ENCODE data around the gene LCTL. TPM values are rescaled to one million over a fixed set of nuclear protein-coding genes. Genes with fewer than 3 reads are reported as not detected.

The LCTL gene
- total and polyA plus RNA-seq, 2 of the 8 experiments (the other 6 are each of a cell fraction or from before 2014, with no cell fraction given) = 5.5 to 6.2 TPM

DNA sequence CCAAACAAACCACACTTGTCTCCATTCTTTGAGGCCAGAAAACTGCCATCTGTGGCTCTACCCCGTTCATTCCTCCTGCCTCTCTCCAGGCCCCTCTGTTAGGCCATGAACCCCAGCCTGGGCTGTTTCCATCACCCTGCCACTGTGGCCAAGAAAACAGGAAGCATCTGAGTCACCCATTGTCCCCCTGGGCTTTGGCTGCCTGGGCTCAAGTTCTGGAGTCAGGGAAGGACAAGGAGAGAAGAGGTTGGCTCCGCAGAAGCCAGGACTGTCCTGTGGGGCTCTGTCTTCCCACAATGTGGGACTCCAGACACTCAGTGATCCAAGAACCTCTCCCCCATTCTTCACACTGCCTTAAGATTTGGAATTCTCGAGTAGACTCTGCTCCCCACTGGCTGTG, 14.8 kb upstream of the LCTL start:
- Histone ChIP-seq H3K14ac (ENCODE audit: insufficient read length) (no peak overlapping the region), H3K4me2 (ENCODE audit: insufficient read depth in 1 of 2, low read depth in 2 of 2, low read length in 2 of 2) (no peak overlapping the region), H3K27ac (ENCODE audit: low read depth, low read length) (no peak overlapping the region), H2BK15ac (ENCODE audit: low read length) (no peak overlapping the region), H2BK120ac (replicated peaks; ENCODE audit: low read depth, low read length) (no peak overlapping the region), H3K27me3 (replicated peaks in 1 of 4; ENCODE audit: control insufficient read depth in 3 of 4, extremely low read depth in 1 of 4, insufficient read depth in 3 of 4, low read length in 3 of 4) (no peaks in the 10 kb centered on the region; a peak in 1 of 7 replicates), H4K8ac (ENCODE audit: extremely low read depth, insufficient read depth, low read length) (no peak overlapping the region), H3K4me1 (replicated peaks in 1 of 4; ENCODE audit: control insufficient read depth in 3 of 4, insufficient read depth in 4 of 4, low read length in 3 of 4) (peaks cover 0 to 2% (median 0%) of the 10 kb centered on the region in 4 experiments; a peak in 1 of 7 replicates), H3K79me2 (ENCODE audit: control insufficient read depth in 1 of 2, insufficient read depth in 2 of 2, low read length in 2 of 2) (no peaks in the 10 kb centered on the region), H4K20me1 (replicated peaks in 1 of 2; ENCODE audit: control insufficient read depth in 1 of 2, insufficient read depth in 2 of 2, low read length in 2 of 2) (no peaks in the 10 kb centered on the region), H3K9me3 (ENCODE audit: insufficient read depth in 2 of 2, low read depth in 1 of 2, low read length in 1 of 2) (no peaks in the 10 kb centered on the region), H3K36me3 (ENCODE audit: control insufficient read depth in 2 of 4, insufficient read depth in 4 of 4, low read length in 3 of 4) (no peaks in the 10 kb centered on the region), H4K91ac (replicated peaks; ENCODE audit: insufficient read length, low read length) (no peak overlapping the region), H2BK20ac (ENCODE audit: low read length) (no peak overlapping the region), H3K23me2 (ENCODE audit: low read depth, low read length) (no peaks in the 10 kb centered on the region), H3K4me3 (ENCODE audit: extremely low read depth in 1 of 4, insufficient read depth in 2 of 4, low read depth in 3 of 4, low read length in 4 of 4) (no peak overlapping the region), H2AK5ac (ENCODE audit: low read depth, low read length) (no peak overlapping the region), H3K9ac (replicated peaks in 1 of 4; ENCODE audit: extremely low read depth in 1 of 4, low read depth in 3 of 4, low read length in 3 of 4) (no peak overlapping the region), H4K5ac (ENCODE audit: insufficient read length, low read depth, low read length) (no peak overlapping the region), H3K23ac (ENCODE audit: insufficient read length) (no peak overlapping the region), H3K4ac (replicated peaks; ENCODE audit: insufficient read length, low read depth, low read length) (no peak overlapping the region), H3K79me1 (ENCODE audit: low read depth, low read length) (no peaks in the 10 kb centered on the region), H2BK5ac (ENCODE audit: low read depth, low read length) (no peak overlapping the region), H3K56ac (replicated peaks; ENCODE audit: insufficient read length, low read depth, low read length) (no peak overlapping the region), H2BK12ac (ENCODE audit: low read depth, low read length) (no peak overlapping the region), H3K18ac (ENCODE audit: extremely low read depth, low read length) (no peak overlapping the region), H2AFZ (ENCODE audit: low read length) (no peak overlapping the region)
- no peak for FAIRE-seq
- ChIA-PET POLR2A (ENCODE audit: partially characterized antibody) (interaction anchor here (1.0 to 1.7 kb wide), 2 partner anchors 81 to 122 kb away, joined by 3 to 4 read pairs; partner anchors contain the start of gene SMAD6), CTCF (ENCODE audit: partially characterized antibody) (interaction anchor here (1.1 kb wide), 1 partner anchor 14 kb away, joined by 5 read pairs; no protein-coding TSS in a partner anchor)
- no peak for DNase-seq (ENCODE audit: low read depth in 1 of 2, low spot score in 2 of 2)
- TF ChIP-seq SP4 (IDR thresholded peaks at IDR 0.05; ENCODE audit: low read length) (no peak), CBX5 (IDR thresholded peaks at IDR 0.05; ENCODE audit: low read depth, low read length) (no peak), POU5F1 (IDR thresholded peaks at IDR 0.05; ENCODE audit: low read depth, low read length) (no peak), SUZ12 (IDR thresholded peaks at IDR 0.05; ENCODE audit: low read length) (no peak), SIRT6 (IDR thresholded peaks at IDR 0.05; ENCODE audit: low read length) (no peak), POLR2A (IDR thresholded peaks at IDR 0.05; ENCODE audit: control extremely low read depth in 1 of 2, low read depth in 2 of 2, low read length in 2 of 2) (no peak), TBP (IDR thresholded peaks at IDR 0.05; ENCODE audit: low read depth, low read length) (no peak), KDM1A (IDR thresholded peaks at IDR 0.05; ENCODE audit: borderline replicate concordance, low read length) (no peak), KDM4A (IDR thresholded peaks at IDR 0.05; ENCODE audit: low read depth, low read length, severe bottlenecking) (no peak), SP2 (IDR thresholded peaks at IDR 0.05; ENCODE audit: low read length) (no peak), JUND (IDR thresholded peaks at IDR 0.05; ENCODE audit: low read length) (no peak), EGR1 (IDR thresholded peaks at IDR 0.05; ENCODE audit: borderline replicate concordance, low read depth, low read length) (no peak)
- TF ChIP-seq, protein P1, sequence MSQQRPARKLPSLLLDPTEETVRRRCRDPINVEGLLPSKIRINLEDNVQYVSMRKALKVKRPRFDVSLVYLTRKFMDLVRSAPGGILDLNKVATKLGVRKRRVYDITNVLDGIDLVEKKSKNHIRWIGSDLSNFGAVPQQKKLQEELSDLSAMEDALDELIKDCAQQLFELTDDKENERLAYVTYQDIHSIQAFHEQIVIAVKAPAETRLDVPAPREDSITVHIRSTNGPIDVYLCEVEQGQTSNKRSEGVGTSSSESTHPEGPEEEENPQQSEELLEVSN (IDR thresholded peaks at IDR 0.05) = no peak
- 86% methylated on average over 3 of the region's 3 CpGs; no CpG with 5 or more reads in 1 of the 2 experiments for WGBS, 2 experiments (ENCODE audit: extremely low coverage in 1 of 2, insufficient coverage in 1 of 2, insufficient read length in 1 of 2, insufficient replicate concordance in 2 of 2, low coverage in 1 of 2, low lambda C conversion rate in 2 of 2, missing lambda C conversion rate in 1 of 2)

All from H1 (cell line).